DMS79 (cell line): ENCODE data around the gene RAB3D.

Source experiments
- DNase-seq: peaks from one replicate; lab custom pipeline; 2025; lab: John Stamatoyannopoulos, UW

RAB3D gene

DNA sequence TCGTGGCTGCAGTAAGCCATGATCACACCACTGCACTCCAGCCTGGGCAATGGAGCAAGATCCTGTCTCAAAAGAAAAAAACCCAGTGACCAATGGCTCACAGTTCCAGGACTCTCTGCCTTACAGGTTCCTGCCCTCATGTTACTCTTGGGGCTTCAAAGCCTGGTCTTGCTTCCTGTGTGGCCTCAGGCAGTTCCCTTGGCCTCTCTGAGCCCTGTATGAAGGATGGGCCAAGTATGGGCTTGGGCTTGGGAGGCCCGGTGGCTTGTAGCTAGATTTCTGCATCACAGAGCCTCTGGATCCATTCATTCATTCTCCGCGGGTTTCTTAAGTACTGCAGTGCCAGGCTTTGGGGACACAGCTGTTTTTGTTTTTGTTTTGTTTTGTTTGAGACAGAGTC, 44.3 kb downstream of the RAB3D start:
- no peak for DNase-seq

DNA sequence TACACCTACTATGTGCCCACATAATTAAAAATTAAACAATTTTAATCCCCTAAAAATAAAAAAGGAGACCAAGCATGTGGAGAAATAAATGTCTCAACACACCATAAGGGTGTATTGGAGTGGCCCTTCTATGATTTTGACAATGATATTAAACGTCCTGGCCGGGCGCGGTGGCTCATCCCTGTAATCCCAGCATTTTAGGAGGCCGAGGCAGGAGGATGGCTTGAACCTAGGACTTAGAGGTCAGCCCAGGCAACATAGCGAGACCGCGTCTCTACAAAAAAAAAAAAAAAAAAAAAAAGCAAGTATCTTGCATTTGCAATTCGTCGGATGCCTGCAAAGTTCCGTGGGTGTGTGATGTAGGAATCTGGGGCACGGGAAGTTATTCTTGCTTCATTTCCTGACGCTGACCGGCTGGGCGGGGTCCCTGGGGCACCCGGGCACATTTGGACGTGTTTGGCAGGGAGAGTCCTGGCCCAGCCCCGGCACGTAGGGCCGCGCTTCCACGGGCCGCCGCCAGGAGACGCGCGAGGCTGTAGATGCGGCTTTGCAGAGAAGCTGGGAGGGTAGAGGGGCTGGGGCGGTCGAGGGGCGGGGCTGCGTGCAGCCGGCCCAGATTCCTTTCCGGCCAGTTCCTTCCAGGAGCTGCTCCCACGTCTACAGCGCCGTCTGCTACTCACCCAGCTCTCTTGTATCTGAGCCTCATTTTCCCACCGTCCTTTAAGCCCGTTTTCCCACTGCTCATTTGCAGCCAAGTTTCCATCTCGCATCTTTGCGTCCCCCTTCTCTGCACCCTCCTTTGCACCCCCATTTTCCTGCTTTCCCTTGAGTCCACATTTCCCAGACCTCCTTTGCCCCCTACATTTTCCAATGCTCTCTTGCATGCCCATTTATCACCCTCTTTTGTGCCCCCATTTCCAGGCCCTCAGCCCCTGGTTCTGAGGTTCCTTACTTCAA, 45.7 kb downstream of the RAB3D start:
- DNase-seq: peak; percentile 82

DNA sequence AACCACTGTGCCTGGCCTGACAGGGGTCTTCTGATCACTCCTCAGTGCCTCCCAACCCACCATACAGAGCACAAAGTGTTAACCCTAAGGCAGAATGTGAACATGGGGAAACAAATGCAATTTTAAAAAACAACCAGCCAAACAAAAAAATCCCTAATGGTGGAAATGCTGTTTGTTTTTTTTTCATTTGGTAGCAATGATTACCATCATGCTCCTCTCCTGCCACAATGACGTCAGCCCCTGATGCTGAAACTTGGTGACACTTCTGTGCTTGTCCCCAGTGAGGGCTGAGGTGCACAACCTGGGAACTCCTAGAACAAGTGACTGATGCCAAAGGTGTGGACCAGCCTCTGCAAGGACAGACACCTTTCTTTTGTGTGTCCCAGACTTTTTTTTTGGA, 47.5 kb downstream of the RAB3D start:
- no peak for DNase-seq

DNA sequence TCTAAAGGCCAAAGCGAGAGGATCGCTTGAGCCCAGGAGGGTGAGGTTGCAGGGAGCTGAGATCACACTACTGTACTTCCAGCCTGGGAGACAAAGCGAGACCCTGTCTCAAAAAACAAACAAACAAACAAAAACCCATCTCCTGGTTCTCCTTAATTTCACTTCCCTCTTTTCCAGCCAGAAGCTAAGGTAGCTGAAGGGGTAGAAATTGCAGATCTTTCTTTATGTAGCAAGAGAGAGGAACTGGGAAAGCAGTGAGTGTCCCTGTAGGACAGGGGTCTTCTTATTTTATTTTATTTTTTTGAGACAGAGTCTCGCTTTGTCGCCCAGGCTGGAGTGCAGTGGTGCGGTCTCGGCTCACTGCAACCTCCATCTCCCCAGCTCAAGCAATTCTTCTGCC, 48.0 kb downstream of the RAB3D start:
- DNase-seq: no peak

DNA sequence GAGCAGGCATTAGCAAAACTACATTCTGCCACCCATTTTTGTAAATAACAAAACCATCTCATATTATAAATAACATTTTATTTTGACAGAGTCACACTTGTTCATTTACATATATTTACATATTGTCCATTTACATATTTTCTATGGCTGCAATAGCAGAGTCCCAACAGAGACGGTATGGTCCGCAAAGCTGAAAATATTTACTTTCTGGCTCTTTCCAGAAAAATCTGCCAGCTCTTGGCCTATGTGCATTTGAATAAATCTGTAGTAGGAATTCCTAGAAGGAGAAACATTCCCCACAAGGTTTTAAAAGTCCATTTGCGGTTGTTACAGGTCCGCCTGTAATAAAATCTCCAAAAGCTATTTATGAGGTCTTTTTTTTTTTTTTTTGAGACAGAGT, 49.2 kb downstream of the RAB3D start:
- no peak for DNase-seq

DNA sequence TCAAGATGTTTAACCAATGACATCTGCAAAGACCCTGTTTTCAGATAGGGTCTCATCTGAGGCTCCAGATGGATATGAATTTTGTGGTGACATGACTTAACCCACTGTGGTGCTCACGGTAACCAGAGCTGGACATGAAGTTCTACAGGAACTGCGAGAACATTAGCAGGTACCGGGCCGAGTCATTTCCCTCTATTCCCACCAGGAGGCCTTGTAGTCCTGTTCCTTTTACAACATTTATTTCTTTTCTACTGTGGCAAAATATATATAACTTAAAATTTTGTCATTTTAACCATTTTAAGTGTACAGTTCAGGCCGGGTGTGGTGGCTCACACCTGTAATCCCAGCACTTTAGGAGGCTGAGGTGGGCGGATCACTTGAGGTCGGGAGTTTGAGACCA, 51.1 kb downstream of the RAB3D start:
- no peak for DNase-seq

DNA sequence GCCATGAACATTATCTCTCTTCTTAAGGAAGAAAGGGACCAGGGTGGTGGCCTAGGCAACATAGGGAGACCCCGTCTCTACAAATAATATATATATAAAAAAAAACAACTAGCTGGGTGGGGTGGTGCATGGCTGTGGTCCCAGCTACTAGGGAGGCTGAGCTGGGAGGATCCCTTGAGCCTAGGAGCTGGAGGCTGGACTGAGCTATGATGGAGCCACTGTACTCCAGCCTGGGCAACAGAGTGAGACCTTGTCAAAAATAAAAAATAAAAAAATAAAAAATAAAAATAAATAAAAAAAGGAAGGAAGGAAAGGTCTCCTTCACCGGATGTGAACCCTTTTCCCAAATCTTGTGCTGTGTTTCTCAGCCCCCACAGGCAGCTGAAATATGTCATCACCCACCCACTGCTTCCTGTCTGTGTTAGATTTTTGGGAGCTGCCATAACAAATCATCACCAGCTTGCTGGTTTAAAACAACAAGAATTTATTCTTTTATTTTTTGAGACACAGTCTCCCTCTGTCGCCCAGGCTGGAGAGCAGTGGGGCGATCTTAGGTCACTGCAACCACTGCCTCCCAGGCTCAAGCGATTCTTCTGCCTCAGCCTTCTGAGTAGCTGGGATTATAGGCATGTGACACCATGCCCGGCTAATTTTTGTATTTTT, 53.0 kb downstream of the RAB3D start:
- no peak for DNase-seq

DNA sequence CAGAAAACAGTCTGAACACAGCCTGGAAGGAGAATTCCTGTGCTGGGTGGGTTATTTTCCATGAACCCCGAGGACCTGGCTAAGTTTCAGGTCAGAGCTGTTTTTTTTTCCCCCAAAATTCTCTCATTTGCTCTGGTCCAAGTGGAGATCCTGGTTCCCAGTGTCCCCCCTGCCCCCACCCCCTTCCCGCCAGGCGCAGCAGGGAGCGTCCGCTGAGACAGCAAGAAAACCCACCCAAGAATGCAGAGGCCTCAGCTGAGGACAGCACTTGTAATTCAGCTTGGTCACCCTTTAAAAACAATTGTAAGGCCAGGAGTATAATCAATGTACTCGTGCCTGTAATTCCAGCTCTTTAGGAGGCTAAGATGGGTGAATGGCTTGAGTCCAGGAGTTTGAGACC, 54.9 kb downstream of the RAB3D start:
- no peak for DNase-seq

DNA sequence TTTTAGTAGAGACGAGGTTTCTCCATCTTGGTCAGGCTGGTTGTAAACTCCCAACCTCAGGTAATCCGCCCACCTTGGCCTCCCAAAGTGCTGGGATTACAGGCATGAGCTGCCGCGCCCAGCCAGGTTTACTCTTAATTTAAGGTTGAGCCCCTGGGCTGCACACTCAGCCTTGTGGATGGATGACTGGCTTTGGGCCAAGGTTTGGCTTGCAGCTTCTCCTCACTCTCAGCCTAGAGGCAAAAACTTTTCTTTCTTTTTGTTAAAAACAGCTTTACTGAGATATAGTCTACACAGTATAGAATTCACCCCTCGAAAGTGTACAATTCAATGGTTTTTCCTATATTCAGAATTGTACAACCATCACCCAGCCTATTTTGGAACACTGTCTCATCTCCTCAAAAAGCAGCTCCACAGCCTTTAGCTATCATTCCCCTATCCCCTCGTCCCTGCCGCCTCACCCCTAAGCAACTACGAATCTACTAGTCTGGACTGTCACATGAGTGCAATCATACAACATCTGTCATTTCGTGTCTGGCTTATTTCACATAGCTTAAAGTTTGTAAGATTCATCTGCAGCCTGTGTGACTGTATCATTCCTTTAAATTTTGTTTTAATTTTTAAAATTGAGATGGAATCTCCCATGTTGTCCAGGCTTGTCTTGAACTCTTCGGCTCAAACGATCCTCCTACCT, 58.0 kb downstream of the RAB3D start:
- DNase-seq: no peak

DNA sequence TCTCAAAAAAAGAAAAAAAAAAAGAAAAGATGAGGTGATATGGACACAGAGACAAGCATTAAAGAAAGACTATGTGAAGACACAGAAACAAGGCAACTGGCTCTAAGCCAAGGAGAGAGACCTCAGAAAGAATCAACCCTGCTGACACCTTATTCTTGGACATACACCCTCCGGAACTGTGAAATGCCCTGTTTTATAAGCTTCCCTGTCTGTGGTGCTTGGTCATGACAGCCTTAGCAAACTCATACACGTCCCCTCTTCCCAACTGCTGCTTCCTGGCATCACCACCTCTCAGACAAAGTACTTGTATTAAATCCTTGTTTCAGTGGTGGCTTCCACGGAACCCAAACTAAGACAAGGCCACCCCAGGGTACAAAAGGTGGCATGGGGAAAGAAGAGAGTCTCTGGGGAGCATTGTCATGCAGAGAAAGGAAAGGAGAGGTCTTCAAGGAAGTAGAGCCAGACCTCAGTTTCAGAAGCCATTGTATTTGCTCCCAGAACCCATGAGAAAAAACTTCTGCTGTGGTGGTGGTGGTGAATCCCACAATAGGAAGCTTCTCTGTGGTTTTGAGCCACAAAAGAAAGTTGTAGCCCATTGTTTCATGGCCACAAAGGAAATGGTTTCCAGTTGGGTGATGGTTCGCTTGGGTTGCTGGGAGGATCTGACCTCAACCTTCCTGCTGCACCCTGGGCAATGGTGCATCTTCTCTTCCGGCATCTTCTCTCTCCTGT, 59.8 kb downstream of the RAB3D start:
- DNase-seq: no peak

DNA sequence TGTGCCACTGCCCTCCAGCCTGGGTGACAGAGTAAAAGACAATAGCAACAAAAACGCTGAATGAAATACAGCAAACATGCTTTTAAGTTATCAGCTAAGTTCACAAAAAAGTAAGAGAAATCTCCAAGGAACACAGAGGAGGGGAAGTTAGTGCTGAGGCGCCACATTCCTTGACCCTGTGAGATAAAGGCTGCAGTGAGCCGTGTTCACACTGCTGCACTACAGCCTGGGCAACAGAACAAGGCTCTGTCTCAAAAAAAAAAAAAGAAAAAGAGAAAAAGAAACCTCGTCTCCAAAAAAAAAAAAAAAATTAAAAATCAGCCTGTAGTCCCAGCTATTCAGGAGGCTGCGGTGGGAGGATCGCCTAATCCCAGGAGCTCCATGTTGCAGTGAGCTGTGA, 60.8 kb downstream of the RAB3D start:
- no peak for DNase-seq

DNA sequence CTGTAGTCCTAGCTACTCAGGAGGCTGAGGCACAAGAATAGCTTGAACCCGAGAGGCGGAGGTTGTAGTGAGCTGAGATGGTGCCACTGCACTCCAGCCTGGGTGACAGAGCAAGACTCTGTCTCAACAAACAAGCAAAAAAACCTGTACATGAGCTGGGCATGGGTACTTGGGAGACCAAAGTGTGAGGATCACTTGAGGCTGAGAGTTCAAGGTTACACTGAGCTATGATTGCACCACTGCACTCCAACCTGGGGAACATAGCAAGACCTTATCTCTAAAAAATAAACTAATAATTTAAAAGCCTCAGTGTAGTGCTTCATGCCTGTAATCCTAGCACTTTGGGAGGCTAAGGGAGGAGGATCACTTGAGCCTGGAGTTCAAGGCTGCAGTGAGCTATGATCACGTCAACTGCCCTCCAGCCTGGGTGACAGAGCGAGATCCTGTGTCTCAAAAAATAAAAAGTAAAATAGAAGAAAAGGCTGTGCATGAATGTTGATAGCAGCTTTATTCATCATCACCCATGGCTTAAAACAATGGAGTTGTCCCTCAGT, 64.8 kb downstream of the RAB3D start:
- no peak for DNase-seq

DNA sequence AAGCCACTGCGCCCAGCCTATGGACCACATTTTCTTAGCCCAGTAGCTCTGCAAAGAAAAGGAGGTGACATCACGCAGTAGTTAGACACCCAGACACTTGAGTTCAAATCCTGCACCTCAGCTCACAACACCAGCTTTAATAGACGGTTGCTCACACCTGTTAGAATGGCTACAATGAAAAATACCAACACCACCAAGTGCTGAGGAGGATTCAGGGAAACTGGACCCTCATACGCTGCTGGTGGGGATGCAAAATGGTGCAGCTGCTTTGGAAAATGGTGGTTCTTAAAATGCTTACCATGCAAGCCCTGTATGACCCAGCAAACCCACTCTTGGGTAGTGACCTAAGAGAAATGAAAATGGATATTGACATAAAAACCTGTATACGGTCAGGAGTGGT, 65.5 kb downstream of the RAB3D start:
- no peak for DNase-seq

DNA sequence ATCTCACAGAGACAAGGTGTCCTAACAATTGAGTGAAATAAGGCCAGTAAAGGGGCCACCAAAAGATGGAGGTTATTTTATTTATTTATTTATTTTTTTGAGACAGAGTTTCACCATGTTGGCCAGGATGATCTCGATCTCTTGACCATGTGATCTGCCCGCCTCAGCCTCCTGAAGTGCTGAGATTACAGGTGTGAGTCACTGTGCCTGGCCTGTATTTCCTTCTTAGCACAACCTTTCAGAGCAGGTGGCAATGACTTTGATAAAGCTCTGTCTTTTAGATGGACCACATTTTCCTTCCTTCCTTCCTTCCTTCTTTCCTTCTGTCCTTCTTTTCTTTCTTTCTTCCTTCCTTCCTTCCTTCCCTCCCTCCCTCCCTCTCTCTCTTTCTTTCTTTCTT, 66.2 kb downstream of the RAB3D start:
- DNase-seq: no peak
